HEK293 (cell line): Measurements from ENCODE around the gene FAM120B.
"Not testable (repeated sequence)": the region's sequence is repeated elsewhere in the genome, so short reads cannot be mapped to it uniquely, and the experiment has no call there.

Source experiments
- CTCF ChIA-PET: fragments of 350-600 bp; formaldehyde crosslinking; extraction: SDS; loops from one replicate; lab custom pipeline; 2021; ENCODE audit warnings: antibody characterized with exemption; lab: Yijun Ruan, JAX
- POLR2A ChIA-PET: fragments of 300-600 bp; formaldehyde crosslinking; extraction: SDS; loops from one replicate; lab custom pipeline; 2020; ENCODE audit warnings: antibody characterized with exemption, inconsistent platforms; lab: Yijun Ruan, JAX
- H3K27ac ChIP-seq: fragments of 200-500 bp; sonication (Bioruptor generic); 2 replicates; pipeline ENCODE4 v1.5.1; 2014; ENCODE audit warnings: low read depth, low read length, control low read depth, inconsistent platforms; ENCODE audit errors: extremely low read depth
- H3K36me3 ChIP-seq, 2 experiments: fragments of 200-500 bp in 1 of 2; sonication (Bioruptor generic) in 1 of 2; 1 replicate in 1 of 2; 2 replicates in 1 of 2; pipeline ENCODE4 v1.5.1; 2014 to 2017; ENCODE audit warnings: inconsistent platforms in 2 of 2, low read length in 2 of 2; ENCODE audit not compliant: control insufficient read depth in 2 of 2, insufficient read depth in 1 of 2
- H3K4me1 ChIP-seq: fragments of 200-500 bp; sonication (Bioruptor generic); 2 replicates; pipeline ENCODE4 v1.5.1; 2014; ENCODE audit warnings: mild to moderate bottlenecking, low read length, inconsistent platforms; ENCODE audit not compliant: control insufficient read depth, insufficient read depth
- H3K4me3 ChIP-seq: 2 replicates; pipeline ENCODE4 v1.5.1; 2011; ENCODE audit warnings: low read depth, mild to moderate bottlenecking, control low read depth, low read length, moderate library complexity
- H3K9me3 ChIP-seq: fragments of 200-500 bp; sonication (Bioruptor generic); 2 replicates; pipeline ENCODE4 v1.5.1; 2014; ENCODE audit warnings: low read depth, low read length, inconsistent platforms; ENCODE audit not compliant: control insufficient read depth, insufficient read depth
- FEZF1 ChIP-seq: fragments of 450-650 bp; formaldehyde crosslinking; IDR thresholded peaks from 2 replicates; pipeline ENCODE4 v1.5.1; 2016; ENCODE audit warnings: missing biosample characterization, missing genetic modification characterization
- PRDM6 ChIP-seq: fragments of 450-650 bp; formaldehyde crosslinking; IDR thresholded peaks from 2 replicates; pipeline ENCODE4 v1.5.1; 2017; ENCODE audit warnings: missing biosample characterization, missing genetic modification characterization
- TRIM28 ChIP-seq: IDR thresholded peaks from 2 replicates; pipeline ENCODE4 v1.6.1; 2011; ENCODE audit warnings: low read length, control low read depth, borderline replicate concordance
- YY1 ChIP-seq: fragments of 450-650 bp; formaldehyde crosslinking; IDR thresholded peaks from 2 replicates; pipeline ENCODE4 v1.5.1; 2018; ENCODE audit warnings: missing biosample characterization, missing genetic modification characterization
- ZBTB1 ChIP-seq: fragments of 450-650 bp; formaldehyde crosslinking; IDR thresholded peaks from 2 replicates; pipeline ENCODE4 v1.5.1; 2016; ENCODE audit warnings: missing biosample characterization, missing genetic modification characterization
- ZBTB10 ChIP-seq: fragments of 450-650 bp; formaldehyde crosslinking; IDR thresholded peaks from 2 replicates; pipeline ENCODE4 v1.5.1; 2016; ENCODE audit warnings: missing biosample characterization, missing genetic modification characterization
- ZBTB17 ChIP-seq: fragments of 450-650 bp; formaldehyde crosslinking; IDR thresholded peaks from 2 replicates; pipeline ENCODE4 v1.5.1; 2016; ENCODE audit warnings: missing biosample characterization, missing genetic modification characterization
- ZNF133 ChIP-seq: fragments of 450-650 bp; formaldehyde crosslinking; IDR thresholded peaks from 2 replicates; pipeline ENCODE4 v1.5.1; 2016; ENCODE audit warnings: missing biosample characterization, missing genetic modification characterization
- ZNF169 ChIP-seq: fragments of 450-650 bp; formaldehyde crosslinking; IDR thresholded peaks from 2 replicates; pipeline ENCODE4 v1.5.1; 2016; ENCODE audit warnings: missing biosample characterization, missing genetic modification characterization
- ZNF2 ChIP-seq: fragments of 450-650 bp; formaldehyde crosslinking; IDR thresholded peaks from 2 replicates; pipeline ENCODE4 v1.5.1; 2016; ENCODE audit warnings: missing biosample characterization, missing genetic modification characterization
- ZNF26 ChIP-seq: fragments of 450-650 bp; formaldehyde crosslinking; IDR thresholded peaks from 2 replicates; pipeline ENCODE4 v1.5.1; 2016; ENCODE audit warnings: missing biosample characterization, missing genetic modification characterization
- ZNF404 ChIP-seq: fragments of 450-650 bp; formaldehyde crosslinking; IDR thresholded peaks from 2 replicates; pipeline ENCODE4 v1.5.1; 2017; ENCODE audit warnings: missing biosample characterization, missing genetic modification characterization
- ZNF433 ChIP-seq: fragments of 450-650 bp; formaldehyde crosslinking; IDR thresholded peaks from 2 replicates; pipeline ENCODE4 v1.5.1; 2016; ENCODE audit warnings: missing biosample characterization, missing genetic modification characterization, low read depth
- ZNF501 ChIP-seq: fragments of 450-650 bp; formaldehyde crosslinking; IDR thresholded peaks from 2 replicates; pipeline ENCODE4 v1.5.1; 2016; ENCODE audit warnings: missing biosample characterization, missing genetic modification characterization
- ZNF629 ChIP-seq: fragments of 450-650 bp; formaldehyde crosslinking; IDR thresholded peaks from 2 replicates; pipeline ENCODE4 v1.5.1; 2017; ENCODE audit warnings: missing biosample characterization, missing genetic modification characterization
- ZNF704 ChIP-seq: fragments of 450-650 bp; formaldehyde crosslinking; IDR thresholded peaks from 2 replicates; pipeline ENCODE4 v1.5.1; 2016; ENCODE audit warnings: missing biosample characterization, missing genetic modification characterization
- ZNF830 ChIP-seq: fragments of 450-650 bp; IDR thresholded peaks from 2 replicates; pipeline ENCODE4 v1.5.0; 2018; ENCODE audit warnings: missing biosample characterization, missing genetic modification characterization, low read depth, mild to moderate bottlenecking, moderate library complexity
- ZSCAN16 ChIP-seq: fragments of 450-650 bp; formaldehyde crosslinking; IDR thresholded peaks from 2 replicates; pipeline ENCODE4 v1.5.1; 2016; ENCODE audit warnings: missing biosample characterization, missing genetic modification characterization
- TF ChIP-seq, protein P1 (sequence below): fragments of 450-650 bp; formaldehyde crosslinking; IDR thresholded peaks from 2 replicates; pipeline ENCODE4 v1.5.1; 2016; ENCODE audit warnings: missing biosample characterization, missing genetic modification characterization

The FAM120B gene

DNA sequence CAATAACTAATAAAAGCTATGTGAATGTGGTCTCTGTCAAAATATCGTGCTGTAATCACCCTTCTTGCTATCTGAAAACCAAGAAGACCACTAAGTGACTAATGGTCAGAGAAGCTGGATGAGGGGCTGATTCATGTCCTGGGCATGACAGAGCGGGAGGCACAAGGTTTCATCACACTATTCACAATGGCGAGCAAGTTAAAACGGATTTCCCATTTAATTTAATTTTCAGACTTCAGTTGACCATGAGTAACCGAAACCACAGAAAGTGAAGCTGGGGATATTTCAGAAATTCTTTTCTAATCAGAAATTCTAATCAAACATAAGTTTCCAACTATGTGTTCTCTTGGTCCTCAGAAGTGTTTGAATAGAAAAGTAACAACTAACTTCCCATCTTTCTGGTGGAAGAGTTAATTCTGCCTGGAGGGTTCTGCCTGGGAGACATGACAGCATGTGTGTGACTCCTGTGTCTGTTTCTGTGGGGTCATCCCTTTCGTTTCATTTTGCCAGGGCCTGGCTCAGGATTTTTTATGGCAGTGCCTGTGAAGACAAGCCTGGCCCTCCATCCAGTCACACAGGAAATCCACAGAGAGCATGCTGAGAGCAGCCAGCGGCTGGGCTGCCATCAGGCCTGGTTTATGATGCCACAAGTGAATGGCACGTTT, 98.9 kb downstream of the FAM120B start (continued):
- no peak for TF ChIP-seq TRIM28

DNA sequence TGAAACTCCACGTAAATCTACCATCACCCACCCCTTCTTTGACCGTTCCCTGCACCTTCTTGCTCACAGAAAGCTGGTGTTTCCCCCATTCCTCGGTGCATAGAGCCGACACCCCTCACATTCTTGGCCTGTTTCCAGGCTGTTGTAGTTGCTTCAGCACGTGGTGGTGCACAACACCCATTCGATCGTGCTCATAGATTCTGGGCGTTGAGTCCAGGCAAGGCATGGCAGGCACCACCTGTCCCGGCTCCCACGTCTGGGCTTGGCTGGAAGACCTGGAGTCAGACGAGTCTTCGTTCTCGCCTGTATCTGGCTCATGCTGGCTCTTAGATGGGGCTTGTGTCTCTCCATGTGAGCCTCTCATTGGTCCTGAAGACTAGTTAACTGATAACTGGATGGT, 100.6 kb downstream of the FAM120B start:
- Histone ChIP-seq H3K27ac (no peak overlapping the region), H3K9me3 (no peaks in the 10 kb centered on the region), H3K4me1 (no peaks in the 10 kb centered on the region), H3K36me3 (peaks cover 9 to 53% of the 10 kb centered on the region in 2 experiments; a peak in 2 of 3 replicates), H3K4me3 (no peak overlapping the region)
- CTCF ChIA-PET = no interaction called here
- TF ChIP-seq ZNF704 (tag by site-specific recombination) = no peak
- TF ChIP-seq ZNF501 (tag by site-specific recombination) = no peak
- no peak for TF ChIP-seq ZNF2 (tag by site-specific recombination)
- no peak for TF ChIP-seq ZNF433 (tag by site-specific recombination)
- no peak for TF ChIP-seq ZNF629
- TF ChIP-seq ZNF404 (tag by site-specific recombination) = no peak
- TF ChIP-seq FEZF1 (tag by site-specific recombination) = no peak
- no peak for TF ChIP-seq ZNF169 (tag by site-specific recombination)
- no peak for TF ChIP-seq YY1 (tag by site-specific recombination)
- no peak for TF ChIP-seq ZSCAN16 (tag by site-specific recombination)
- no peak for TF ChIP-seq ZBTB1
- POLR2A ChIA-PET = no interaction called here

DNA sequence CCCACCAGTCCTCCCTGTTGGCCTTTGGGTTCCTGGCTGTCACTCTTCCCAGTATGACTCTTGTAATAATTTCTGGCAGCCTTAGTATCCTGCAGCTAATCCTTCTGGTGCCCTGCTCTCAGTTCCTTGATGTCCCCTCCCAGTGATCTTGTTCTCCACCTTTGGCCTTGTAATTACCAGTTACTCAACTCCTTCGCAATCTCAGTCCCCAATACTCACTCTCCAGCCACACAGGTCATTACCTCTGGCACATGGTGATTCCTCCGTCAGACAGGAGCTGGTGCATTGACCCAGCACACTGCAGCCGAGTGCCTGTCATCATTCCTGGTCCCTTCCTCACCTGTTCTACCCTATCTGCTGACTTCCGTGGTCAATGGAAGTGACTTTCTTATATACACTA, 101.4 kb downstream of the FAM120B start:
- CTCF ChIA-PET = no interaction called here
- no peaks in the 10 kb centered on the region for H3K9me3 ChIP-seq
- no peak overlapping the region for H3K4me3 ChIP-seq
- H3K36me3 ChIP-seq = peaks cover 9 to 46% of the 10 kb centered on the region in 2 experiments; a peak in 2 of 3 replicates
- no peaks in the 10 kb centered on the region for H3K4me1 ChIP-seq
- POLR2A ChIA-PET = no interaction called here
- no peak overlapping the region for H3K27ac ChIP-seq
- TF ChIP-seq ZBTB17 (tag by site-specific recombination) = no peak

- POLR2A ChIA-PET, CTCF ChIA-PET, H3K4me1 ChIP-seq, H3K27ac ChIP-seq, H3K9me3 ChIP-seq, H3K4me3 ChIP-seq: not testable (repeated sequence)
- H3K36me3 ChIP-seq = peaks cover 9 to 28% of the 10 kb centered on the region in 2 experiments; a peak in 2 of 3 replicates
Measured at GRCh38 chr6:170409746-170410145, 103.2 kb downstream of the FAM120B start.

- Histone ChIP-seq H3K4me3 (no peak overlapping the region), H3K4me1 (no peaks in the 10 kb centered on the region), H3K9me3 (no peaks in the 10 kb centered on the region), H3K27ac (no peak overlapping the region), H3K36me3 (peaks cover 4 to 23% of the 10 kb centered on the region in 2 experiments; a peak in 2 of 3 replicates)
- CTCF ChIA-PET = no interaction called here
- POLR2A ChIA-PET = no interaction called here
- TF ChIP-seq, protein P1, sequence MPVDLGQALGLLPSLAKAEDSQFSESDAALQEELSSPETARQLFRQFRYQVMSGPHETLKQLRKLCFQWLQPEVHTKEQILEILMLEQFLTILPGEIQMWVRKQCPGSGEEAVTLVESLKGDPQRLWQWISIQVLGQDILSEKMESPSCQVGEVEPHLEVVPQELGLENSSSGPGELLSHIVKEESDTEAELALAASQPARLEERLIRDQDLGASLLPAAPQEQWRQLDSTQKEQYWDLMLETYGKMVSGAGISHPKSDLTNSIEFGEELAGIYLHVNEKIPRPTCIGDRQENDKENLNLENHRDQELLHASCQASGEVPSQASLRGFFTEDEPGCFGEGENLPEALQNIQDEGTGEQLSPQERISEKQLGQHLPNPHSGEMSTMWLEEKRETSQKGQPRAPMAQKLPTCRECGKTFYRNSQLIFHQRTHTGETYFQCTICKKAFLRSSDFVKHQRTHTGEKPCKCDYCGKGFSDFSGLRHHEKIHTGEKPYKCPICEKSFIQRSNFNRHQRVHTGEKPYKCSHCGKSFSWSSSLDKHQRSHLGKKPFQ = no peak
- TF ChIP-seq ZNF26 (tag by site-specific recombination) (no peak), ZNF133 (tag by site-specific recombination) (no peak), PRDM6 (tag by site-specific recombination) (no peak), ZNF830 (tag by site-specific recombination) (no peak), ZBTB10 (tag by site-specific recombination) (no peak)
Measured at GRCh38 chr6:170410241-170410640, 103.7 kb downstream of the FAM120B start.
